ENCODE data around the gene ASIC2.

ASIC2 gene

DNA sequence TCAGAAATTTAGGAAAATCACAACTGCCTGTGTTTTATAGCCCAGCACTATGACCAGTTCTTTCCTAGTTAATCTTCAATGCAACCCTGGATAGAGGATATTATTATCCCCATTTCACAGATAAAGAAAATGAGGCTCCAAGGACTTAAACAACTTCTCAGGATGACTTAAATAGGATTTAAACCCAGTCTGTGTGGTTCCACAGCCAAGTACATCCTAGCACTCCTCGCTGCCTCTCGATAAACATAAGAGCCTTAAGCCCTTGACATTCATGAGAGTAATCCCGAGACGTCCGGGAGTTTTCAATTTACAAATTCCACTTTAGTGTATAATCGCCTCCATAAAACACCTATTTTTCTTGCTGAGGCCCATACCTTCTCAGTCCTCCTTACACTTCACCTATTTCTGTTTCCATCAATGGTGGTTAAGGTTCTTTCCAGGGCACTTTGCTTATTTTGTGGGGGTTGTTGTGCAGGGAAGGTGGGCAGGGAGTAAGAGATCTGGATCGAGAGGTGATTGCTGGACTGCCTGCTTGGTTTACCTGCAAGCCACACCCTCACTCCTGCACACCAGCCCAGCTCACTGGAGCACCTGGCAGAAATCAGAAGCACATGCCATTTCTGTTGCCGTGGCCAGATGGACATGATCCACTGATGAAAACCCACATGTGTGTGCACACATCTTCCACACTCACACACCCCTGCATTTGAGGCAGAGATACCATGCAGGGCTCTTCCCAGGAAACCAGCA lies 50.5 kb downstream of the ASIC2 start:
- no peak for DNase-seq

DNA sequence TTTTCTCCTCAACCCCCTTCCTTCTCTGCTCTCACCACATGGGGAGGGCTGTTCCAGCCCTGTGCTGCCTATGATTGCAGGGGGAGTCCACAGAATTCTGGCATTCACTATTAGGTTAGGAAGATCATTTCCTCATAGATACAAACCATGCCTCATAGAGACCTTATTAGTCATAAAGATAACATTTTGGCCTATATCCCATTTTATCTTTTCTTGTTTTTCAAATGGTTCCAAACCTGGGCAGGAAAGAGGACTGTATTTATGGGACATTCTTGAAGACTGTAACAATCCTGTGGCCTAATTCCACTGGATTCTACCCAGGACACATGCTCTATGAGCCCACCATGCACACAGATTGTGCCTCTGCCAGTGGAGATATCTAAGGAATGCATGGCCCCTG lies 51.7 kb downstream of the ASIC2 start:
- no peak for DNase-seq

DNA sequence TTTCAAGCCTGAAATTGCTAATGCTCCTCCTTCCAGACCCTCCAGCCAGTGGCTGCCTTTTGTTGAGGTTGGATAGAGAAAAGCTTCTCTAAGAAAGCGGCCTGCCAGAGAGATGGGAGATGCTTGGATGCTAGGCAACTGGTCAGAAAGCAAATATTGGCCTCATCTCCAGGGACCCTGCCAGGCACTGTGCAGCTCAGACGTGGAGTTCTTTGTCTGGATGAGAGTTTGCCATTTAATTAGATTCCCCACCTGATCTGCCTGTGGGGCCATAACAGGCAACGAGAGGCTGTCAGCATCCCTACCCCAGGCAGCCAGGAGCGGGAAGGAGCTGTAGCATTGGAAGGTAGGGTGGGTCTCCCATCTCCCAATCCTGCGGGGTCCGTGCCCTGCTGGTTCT lies 52.7 kb downstream of the ASIC2 start:
- DNase-seq: no peak

GRCh38 chr17:33239702-33240101 lies 53.4 kb downstream of the ASIC2 start:
- no peak for DNase-seq

- no peak for DNase-seq
Observed at GRCh38 chr17:33234930-33235685, 58.0 kb downstream of the ASIC2 start.

DNA sequence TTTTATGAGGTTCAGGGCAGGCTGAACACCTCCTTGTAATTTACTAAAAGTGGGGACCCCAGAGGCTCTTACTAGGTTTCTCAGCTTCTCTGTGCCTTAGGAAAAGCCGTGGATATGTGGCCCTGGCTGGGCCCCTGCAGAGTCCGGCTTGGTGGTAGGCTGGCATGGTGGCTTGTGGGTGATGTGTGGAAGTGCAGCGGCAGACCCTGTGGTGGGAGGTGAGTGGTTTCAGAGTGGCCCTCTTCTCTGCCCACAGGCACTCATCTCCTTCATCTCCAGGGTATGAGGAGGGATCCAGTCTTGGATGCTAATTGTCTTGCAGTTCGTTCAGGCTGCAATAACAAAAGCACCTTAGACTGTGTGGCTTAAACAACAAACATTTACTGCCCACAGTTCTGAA lies 58.9 kb downstream of the ASIC2 start:
- no peak for DNase-seq

- no peak for DNase-seq
Observed at GRCh38 chr17:33233811-33234177, 59.3 kb downstream of the ASIC2 start.

DNA sequence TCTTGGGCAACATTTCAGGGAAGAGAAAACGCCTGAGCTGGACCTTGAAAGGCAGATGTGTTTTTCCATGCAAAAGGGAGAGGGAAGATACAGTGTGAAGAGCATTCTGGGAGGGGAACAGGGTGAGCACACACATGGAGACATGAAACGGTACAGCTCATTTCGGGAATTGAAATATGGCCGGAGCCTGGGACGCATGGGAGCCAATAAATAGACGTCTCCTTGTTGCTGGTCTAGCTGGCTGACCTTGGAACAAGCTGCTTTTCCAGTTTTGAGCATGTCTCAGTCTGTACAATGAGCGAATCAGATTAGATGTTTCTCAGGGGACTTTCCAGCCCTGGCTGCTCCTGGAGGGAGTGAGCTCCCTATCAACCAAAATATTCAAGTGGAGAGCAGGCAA lies 63.6 kb downstream of the ASIC2 start:
- no peak for DNase-seq

DNA sequence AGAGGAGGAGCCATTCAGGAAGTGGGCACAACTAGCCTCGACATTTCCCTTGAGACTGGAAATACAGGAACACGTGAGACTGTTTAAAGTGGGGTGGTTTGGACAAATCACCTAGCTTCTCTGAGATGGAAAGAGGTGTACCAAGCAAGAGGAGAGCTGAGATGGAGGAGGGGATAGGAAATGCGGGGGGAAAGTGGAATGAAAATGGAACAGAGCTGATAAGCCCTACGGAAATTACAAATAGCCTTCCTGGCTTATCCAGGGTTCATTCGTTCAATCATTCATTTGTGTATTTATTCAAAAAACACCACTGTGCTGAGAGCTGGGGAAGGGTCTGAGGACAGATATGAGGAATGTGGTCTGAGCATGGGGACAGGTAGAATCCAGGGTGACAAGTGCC lies 64.1 kb downstream of the ASIC2 start:
- DNase-seq: no peak

DNA sequence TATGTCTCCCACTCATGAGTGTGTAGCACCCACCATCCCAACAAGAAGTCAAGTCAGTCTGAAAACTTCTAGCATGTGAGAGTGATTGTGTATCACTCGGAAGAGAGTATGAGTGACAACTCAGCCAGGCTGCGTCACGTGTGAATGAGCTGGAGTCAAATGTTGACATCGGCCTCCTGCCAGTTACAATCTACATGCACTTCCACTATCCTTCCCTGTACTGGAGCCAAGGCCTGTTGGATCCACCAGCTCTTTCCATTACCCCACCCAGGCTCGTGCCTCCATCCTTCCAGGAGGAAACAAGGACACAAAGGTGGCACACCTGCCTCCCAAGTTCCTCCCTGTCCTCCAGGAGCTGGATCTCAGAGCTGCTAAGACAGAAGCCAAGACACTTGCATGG lies 64.5 kb downstream of the ASIC2 start:
- no peak for DNase-seq

DNA sequence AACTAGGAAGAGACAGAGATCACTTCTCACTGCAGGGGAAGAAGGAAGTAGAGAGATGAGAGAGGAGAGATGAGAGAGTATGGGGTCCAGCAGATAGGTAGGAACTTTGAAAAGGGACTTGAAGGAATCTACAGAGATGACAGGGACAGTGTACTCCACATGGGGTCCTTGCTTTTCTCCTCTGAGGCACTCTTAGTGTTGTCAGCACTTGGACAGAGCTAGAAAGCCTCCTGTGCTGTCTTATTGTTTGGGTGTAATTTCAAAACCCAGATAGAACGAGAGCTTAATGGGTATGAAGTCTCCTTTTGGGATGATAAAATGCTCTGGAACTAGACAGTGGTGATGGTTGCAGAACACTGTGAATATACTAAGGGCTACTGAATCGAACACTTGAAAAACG lies 65.2 kb downstream of the ASIC2 start:
- DNase-seq: no peak

DNA sequence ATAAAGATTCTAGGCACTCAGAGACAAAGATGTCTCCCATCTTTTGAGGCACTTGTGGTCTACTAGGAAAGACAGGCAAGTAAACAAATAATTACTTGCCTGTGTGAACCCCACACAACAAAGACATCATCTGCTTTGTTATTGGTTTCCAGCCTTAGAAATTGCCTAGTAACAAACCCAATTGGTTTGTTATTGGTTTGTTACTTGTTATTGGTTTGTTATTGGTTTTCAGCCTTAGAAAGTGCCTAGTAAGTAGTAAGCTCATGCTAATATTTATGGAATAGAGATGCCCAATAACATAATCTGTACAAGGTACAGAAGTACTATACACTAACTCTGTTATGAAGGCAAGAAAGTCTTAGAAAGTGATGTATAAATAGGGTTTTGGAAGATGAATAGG lies 67.1 kb downstream of the ASIC2 start:
- no peak for DNase-seq

- DNase-seq: no peak
Observed at GRCh38 chr17:33225509-33225908, 67.6 kb downstream of the ASIC2 start.

DNA sequence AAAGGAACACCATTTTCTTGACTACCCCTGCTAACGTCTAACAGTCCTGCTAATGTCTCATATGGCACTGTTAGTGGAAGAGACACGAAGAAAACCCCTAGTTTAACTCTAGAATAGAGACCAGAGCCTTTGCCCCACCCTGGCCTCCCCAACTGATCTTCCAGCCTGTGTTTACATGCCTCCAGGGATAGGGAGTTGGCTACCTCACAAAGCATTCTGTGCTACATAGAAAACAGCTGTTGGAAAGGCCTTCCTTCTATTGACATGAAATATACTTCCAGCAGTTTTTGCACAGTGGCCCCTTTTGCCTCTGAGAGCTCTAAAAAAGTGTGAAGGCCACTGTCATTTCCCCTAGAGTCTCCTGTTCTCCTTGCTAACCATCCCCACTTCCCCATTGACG lies 73.1 kb downstream of the ASIC2 start:
- DNase-seq: no peak

DNA sequence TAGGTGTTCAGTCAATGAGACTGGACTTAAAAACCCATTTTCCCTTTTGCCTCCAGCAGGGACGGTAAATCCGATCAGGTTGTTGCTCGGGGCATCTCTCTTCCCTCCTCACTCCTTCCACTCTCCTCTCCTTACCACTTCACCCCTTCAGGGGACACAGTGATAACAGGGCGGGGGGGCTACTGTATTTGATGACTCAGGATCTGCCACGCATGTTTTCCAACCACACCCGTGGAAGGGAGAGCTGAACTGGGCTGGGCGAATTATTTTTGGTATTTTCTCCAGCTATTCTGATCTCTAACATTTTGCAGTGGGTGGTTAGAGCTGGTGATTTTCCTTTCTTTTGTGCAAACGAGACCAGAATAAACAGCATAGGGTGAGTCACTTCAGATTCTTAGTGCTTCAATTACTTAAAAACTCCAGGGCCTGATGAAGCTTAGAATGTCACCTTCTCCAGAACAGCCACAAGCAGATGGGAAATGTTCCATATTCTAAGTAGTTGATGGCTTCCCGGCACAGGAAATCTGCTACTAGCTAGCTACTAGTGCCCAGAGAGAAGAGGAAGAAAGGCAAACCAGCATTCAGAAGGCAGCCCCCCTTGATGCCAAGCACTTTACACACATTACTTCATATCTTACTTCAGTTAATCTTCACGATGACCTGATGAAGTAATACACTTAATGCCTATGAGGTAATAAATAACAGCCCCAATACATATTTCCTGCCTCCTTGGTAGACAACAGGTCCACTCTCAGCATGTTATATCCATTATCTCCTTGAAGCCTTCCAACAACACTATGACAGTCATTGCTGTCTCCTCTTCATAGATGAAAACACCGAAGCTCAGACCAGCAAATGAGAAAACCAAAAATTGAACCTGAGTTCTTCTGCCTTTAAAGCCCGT lies 74.1 kb downstream of the ASIC2 start:
- DNase-seq: no peak

- DNase-seq: no peak
Observed at GRCh38 chr17:33217891-33218290, 75.2 kb downstream of the ASIC2 start.

DNA sequence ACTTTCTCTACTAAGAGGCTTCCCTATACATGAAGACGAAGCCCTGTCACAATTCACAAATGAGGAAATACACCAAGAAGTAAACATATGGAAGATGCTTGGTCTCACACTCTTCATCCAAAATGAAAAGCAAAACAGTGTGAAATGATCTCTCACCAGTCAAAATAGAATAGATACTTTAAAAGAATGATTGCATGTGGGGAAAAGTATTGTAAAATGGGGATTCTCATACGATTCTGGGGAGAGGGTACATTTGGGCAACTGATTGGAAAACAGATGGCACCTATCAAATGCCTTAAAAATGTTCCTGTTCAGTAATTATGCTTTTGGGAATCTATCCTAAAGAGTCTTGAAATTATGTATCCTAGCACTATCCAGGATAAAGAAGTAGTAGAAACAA lies 78.1 kb downstream of the ASIC2 start:
- no peak for DNase-seq

DNA sequence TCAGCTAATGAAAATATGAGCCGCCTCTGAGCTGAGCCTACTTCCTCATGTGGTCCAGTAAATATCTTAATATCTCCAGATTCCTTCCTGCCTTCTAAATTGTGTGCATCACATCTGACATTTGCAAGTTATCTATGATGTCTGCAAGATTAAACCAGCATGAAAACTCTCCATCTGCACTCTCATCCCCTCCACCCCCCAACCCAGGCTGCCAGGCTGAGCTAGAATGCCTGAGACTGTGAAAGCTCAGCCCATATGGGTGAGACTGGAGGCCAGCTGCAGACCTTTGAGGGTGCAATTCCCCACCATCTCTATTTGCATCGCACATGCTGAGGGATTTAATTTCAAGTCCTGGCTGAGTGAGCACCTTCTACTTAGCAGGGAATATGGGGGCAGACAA lies 82.8 kb downstream of the ASIC2 start:
- no peak for DNase-seq

DNA sequence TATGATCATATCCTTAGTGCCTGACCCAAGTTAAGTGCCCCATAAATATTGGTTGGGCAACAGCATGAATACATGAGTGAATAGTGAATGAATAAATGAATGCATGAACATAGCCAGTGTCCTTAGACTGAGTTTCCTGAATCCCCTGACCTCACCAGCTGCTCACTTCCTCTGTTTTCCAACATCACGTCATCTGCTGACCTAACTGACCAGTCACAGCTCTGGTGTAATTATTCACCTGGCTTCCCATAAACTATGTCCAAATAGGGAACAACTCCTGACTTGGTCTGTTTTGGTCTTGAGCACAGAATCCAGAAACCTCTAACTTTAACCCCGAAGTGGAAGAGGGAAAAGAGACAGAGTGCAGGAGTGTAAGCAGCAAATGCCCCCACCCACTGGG lies 83.4 kb downstream of the ASIC2 start:
- no peak for DNase-seq

DNA sequence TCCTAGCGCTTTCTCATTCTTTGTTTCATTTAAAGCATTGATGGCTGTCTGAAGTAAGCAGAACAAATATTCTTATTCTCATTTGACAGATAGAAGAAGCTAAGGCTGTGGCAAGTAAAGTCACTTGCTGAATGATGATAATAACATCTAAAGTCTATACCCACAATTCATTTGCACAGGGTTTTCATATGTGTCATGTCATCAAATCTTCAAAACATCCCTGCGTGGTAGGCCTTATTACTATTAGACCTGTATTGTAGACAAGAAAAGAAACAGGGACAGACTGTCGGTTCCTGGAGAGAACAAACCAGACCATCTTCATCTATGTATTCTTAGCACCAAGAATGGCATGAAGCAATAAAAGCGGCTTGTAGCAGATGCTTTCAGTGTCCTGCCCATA lies 85.9 kb downstream of the ASIC2 start:
- no peak for DNase-seq

DNA sequence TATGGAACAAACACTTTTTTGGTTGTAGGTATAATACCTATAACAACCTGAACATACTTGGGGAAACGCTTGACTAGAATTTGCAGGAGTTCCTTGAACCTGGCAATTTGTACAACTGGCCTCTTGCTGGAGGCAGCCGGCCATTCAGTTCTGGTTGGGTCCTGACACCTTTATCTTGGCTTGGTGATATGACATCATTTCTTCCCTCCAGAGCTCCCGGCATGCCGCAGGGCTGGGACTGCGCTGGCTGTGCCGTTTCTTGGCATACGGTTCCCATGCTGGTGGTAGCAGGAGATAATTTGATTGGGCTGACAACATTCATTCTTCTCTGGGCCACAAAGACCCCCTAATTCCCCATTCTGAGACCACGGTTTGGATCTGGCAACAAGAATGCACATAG lies 87.5 kb downstream of the ASIC2 start:
- DNase-seq: no peak

DNA sequence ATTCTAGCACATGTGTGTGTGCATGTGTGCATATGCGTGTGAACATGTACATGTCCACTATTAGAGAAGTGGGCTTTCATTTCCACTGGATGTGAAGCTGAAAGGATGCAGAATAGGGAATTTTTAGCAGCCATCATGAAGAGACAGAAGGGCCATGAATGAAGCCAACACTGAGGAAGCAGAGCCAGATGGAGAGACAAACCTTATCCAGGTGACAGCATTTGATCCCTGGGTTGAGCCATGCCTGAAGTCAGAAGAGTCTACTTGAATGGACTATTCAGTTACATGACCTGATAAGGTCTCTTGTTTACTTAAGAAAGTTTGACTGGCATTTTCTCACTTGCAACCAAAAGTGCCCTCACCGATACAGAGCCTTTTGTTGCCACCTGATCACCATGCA lies 88.4 kb downstream of the ASIC2 start:
- no peak for DNase-seq

GRCh38 chr17:33204156-33204555 lies 88.9 kb downstream of the ASIC2 start:
- no peak for DNase-seq
